K562 (cell line): ENCODE data around the gene ABLIM2. TPM values are rescaled to one million over a fixed set of nuclear protein-coding genes. Genes with fewer than 3 reads are reported as not detected.

Experiments used
- ATAC-seq: fragments of 200-7000 bp; cut with Tn5 transposase; 3 replicates; pipeline ENCODE4 v1.9.1; 2020; ENCODE audit warnings: moderate library complexity
- BruUV-seq: library from RNA; stranded (reverse); fragments of 400-500 nt; replicated peaks from 2 replicates; lab custom pipeline; 2021; lab: Mats Ljungman, UMichigan
- CTCF ChIA-PET: fragments of 300-600 bp; formaldehyde crosslinking; extraction: SDS; loops from one replicate; lab custom pipeline; 2021; ENCODE audit warnings: low intra/inter-chr PET ratio; lab: Yijun Ruan, JAX
- POLR2A ChIA-PET: fragments of 300-600, 350-650 bp; sonication (Branson Sonifier 250); formaldehyde crosslinking; extraction: SDS; loops from one replicate; lab custom pipeline; 2021; ENCODE audit warnings: antibody characterized with exemption, inconsistent platforms; lab: Yijun Ruan, JAX
- DNase-seq, 4 experiments: peaks; one replicate each; pipeline versions ENCODE4 v3.0.0 to v3.0.0-alpha.2; 2011 to 2018; ENCODE audit warnings: low spot score in 3 of 4, mixed read lengths in 3 of 4; ENCODE audit errors: extremely low read depth in 1 of 4
- FAIRE-seq: peaks from 2 replicates; lab custom pipeline; 2011; peaks lifted over from hg19 to GRCh38; lab: Jason Lieb, UNC
- H2AFZ ChIP-seq: 2 replicates; pipeline ENCODE4 v1.6.0; 2011; ENCODE audit warnings: low read depth, low read length, control low read depth, inconsistent platforms
- H3K27ac ChIP-seq: fragments of 200-600 bp; 3 replicates; pipeline ENCODE4 v1.8.0; 2011; ENCODE audit warnings: low read depth, mild to moderate bottlenecking, control low read depth, inconsistent platforms, low read length, moderate library complexity, mixed read lengths; ENCODE audit errors: extremely low read depth
- H3K27me3 ChIP-seq, 2 experiments: fragments of 300-600 bp in 1 of 2; 2 replicates in 1 of 2; 3 replicates in 1 of 2; pipeline versions ENCODE4 v1.6.0 to v1.8.0; 2011; ENCODE audit warnings: inconsistent platforms in 2 of 2, low read length in 2 of 2, mild to moderate bottlenecking in 1 of 2, mixed read lengths in 1 of 2, moderate library complexity in 1 of 2; ENCODE audit not compliant: control insufficient read depth in 2 of 2, insufficient read depth in 2 of 2
- H3K36me3 ChIP-seq: fragments of 300-600 bp; 3 replicates; pipeline ENCODE4 v1.8.0; 2011; ENCODE audit warnings: mild to moderate bottlenecking, low read length, inconsistent platforms; ENCODE audit not compliant: control insufficient read depth, insufficient read depth
- H3K4me1 ChIP-seq, 2 experiments: fragments of 200-600 bp in 1 of 2; replicated peaks in 1 of 2; 2 replicates in 1 of 2; 3 replicates in 1 of 2; pipeline versions ENCODE4 v1.5.1 to v1.8.0; 2011; ENCODE audit warnings: inconsistent platforms in 2 of 2, low read length in 2 of 2, mild to moderate bottlenecking in 1 of 2, mixed read lengths in 1 of 2, moderate library complexity in 1 of 2; ENCODE audit not compliant: control insufficient read depth in 2 of 2, insufficient read depth in 2 of 2
- H3K4me2 ChIP-seq: 2 replicates; pipeline ENCODE4 v1.6.1; 2011; ENCODE audit warnings: low read length, control low read depth, inconsistent platforms, mixed read lengths; ENCODE audit not compliant: insufficient read depth
- H3K4me3 ChIP-seq: fragments of 200-600 bp; sonication (generic), shearing (Covaris generic); 2 replicates; pipeline ENCODE4 v1.5.1; 2016; ENCODE audit warnings: control low read depth, inconsistent platforms
- H3K79me2 ChIP-seq: fragments of 200-600 bp; 3 replicates; pipeline ENCODE4 v1.8.0; 2011; ENCODE audit warnings: low read length, inconsistent platforms; ENCODE audit not compliant: control insufficient read depth, insufficient read depth
- H3K9ac ChIP-seq, 2 experiments: 2 replicates each; pipeline versions ENCODE4 v1.6.0 to v1.6.1; 2011; ENCODE audit warnings: low read depth in 2 of 2, low read length in 2 of 2, control low read depth in 1 of 2, inconsistent platforms in 1 of 2, mild to moderate bottlenecking in 1 of 2, mixed read lengths in 1 of 2; ENCODE audit not compliant: insufficient read depth in 1 of 2
- H3K9me1 ChIP-seq: one replicate; pipeline ENCODE4 v1.6.0; 2011; ENCODE audit warnings: inconsistent platforms, mild to moderate bottlenecking, low read length, moderate library complexity; ENCODE audit not compliant: control insufficient read depth, insufficient read depth
- H3K9me3 ChIP-seq: replicated peaks from 2 replicates; pipeline ENCODE4 v1.5.1; 2011; ENCODE audit warnings: low read depth, low read length, inconsistent platforms; ENCODE audit not compliant: control insufficient read depth, insufficient read depth
- H4K20me1 ChIP-seq: replicated peaks from 2 replicates; pipeline ENCODE4 v1.6.1; 2011; ENCODE audit warnings: low read length, inconsistent platforms, mixed read lengths; ENCODE audit not compliant: control insufficient read depth, insufficient read depth
- BRD9 ChIP-seq: fragments of 450-650 bp; IDR thresholded peaks from 2 replicates; pipeline ENCODE4 v1.6.1; 2018; ENCODE audit warnings: low read depth; ENCODE audit not compliant: partially characterized antibody
- FOXP1 ChIP-seq: sonication (generic); formaldehyde crosslinking; IDR thresholded peaks from 2 replicates; pipeline ENCODE4 v1.8.0; 2022; ENCODE audit warnings: mild to moderate bottlenecking, missing genetic modification reagents
- KHSRP ChIP-seq: fragments of 450-650 bp; IDR thresholded peaks from 2 replicates; pipeline ENCODE4 v1.6.1; 2017
- MECOM ChIP-seq: fragments of 250-450 bp; sonication (Bioruptor Pico); IDR thresholded peaks from 2 replicates; pipeline ENCODE4 v1.8.0; 2022; ENCODE audit warnings: inconsistent platforms
- PTTG1 ChIP-seq: fragments of 450-650 bp; IDR thresholded peaks from 2 replicates; pipeline ENCODE4 v1.6.1; 2016; ENCODE audit warnings: low read depth, mild to moderate bottlenecking, missing genetic modification characterization, missing compliant biosample characterization
- SAP30 ChIP-seq: fragments of 200-600 bp; sonication (generic); IDR thresholded peaks from 2 replicates; pipeline ENCODE4 v1.6.1; 2012; ENCODE audit warnings: borderline replicate concordance, low read depth, mild to moderate bottlenecking, moderate library complexity, low read length, control low read depth, inconsistent platforms; ENCODE audit not compliant: insufficient read depth, poor library complexity, severe bottlenecking
- XRCC4 ChIP-seq: IDR thresholded peaks from one replicate; pipeline ENCODE4 v1.6.1; 2011; ENCODE audit not compliant: insufficient read depth, insufficient read length; ENCODE audit errors: extremely low read depth
- ZNF133 ChIP-seq: fragments of 250-450 bp; sonication (Bioruptor Pico); IDR thresholded peaks from 2 replicates; pipeline ENCODE4 v1.4.0; 2020; ENCODE audit warnings: mild to moderate bottlenecking
- ZNF165 ChIP-seq: fragments of 250-450 bp; sonication (Bioruptor Pico); IDR thresholded peaks from 2 replicates; pipeline ENCODE4 v1.4.0; 2020; ENCODE audit warnings: borderline replicate concordance
- ZNF507 ChIP-seq: conservative IDR thresholded peaks from 2 replicates; pipeline ENCODE4 v1.6.1; 2017; ENCODE audit warnings: missing genetic modification characterization, missing compliant biosample characterization
- WGBS: fragments of 100-300 bp; shearing (Covaris generic); methylation state at CpG from one replicate; pipeline ENCODE4 v1.1.6; 2016; ENCODE audit warnings: low coverage, mixed read lengths; ENCODE audit not compliant: insufficient coverage; ENCODE audit errors: missing lambda C conversion rate; 5-methylcytosine and 5-hydroxymethylcytosine counted together
- in situ Hi-C: fragments of 300-500 bp; cut with MboI; formaldehyde crosslinking; loops from 4 replicates; pipeline ENCODE4 v1.15.0; 2018; ENCODE audit warnings: inconsistent platforms, mixed read lengths
- intact Hi-C: fragments of 100-400 bp; cut with micrococcal nuclease; formaldehyde crosslinking; loops from 2 replicates; pipeline ENCODE4 v1.14.2; 2022
- polyA plus RNA-seq, 8 experiments: library from polyadenylated mRNA; depleted of rRNA in 4 of 8; stranded (reverse) in 5 of 8; unstranded in 3 of 8; fragments of >200 nt; fragmentation: Nextera tagmentation in 2 of 8; fragmentation: Illumina TruSeq in 1 of 8; extraction: Ambion mirVana in 2 of 8; extraction: Trizol in 1 of 8; gene quantifications; 2 replicates each; pipeline versions ENCODE4 v1.2.1 to v1.2.3, GENCODE V29; 2011 to 2014; ENCODE audit warnings: inconsistent platforms in 1 of 8, missing spikeins in 1 of 8
- total RNA-seq, 7 experiments: library from RNA; depleted of rRNA in 6 of 7; stranded (reverse); fragments of >200 nt in 6 of 7; fragmentation: Illumina TruSeq in 2 of 7; extraction: Trizol in 2 of 7; gene quantifications; 2 replicates each; pipeline versions ENCODE4 v1.2.1 to v1.2.3, GENCODE V29; 2011 to 2021; ENCODE audit warnings: low replicate concordance in 1 of 7
- TF ChIP-seq, protein P1 (sequence below): fragments of 250-450 bp; sonication (Bioruptor Pico); IDR thresholded peaks from 2 replicates; pipeline ENCODE4 v1.5.0; 2022; ENCODE audit warnings: mild to moderate bottlenecking
- TF ChIP-seq, protein P2 (sequence below): fragments of 250-450 bp; sonication (Bioruptor Pico); IDR thresholded peaks from 2 replicates; pipeline ENCODE4 v1.9.0; 2021; ENCODE audit warnings: mild to moderate bottlenecking, inconsistent platforms
- TF ChIP-seq, protein P3 (sequence below): fragments of 250-450 bp; sonication (Bioruptor Pico); IDR thresholded peaks from 2 replicates; pipeline ENCODE4 v1.5.0; 2021
- TF ChIP-seq, protein P4 (sequence below), 2 experiments: fragments of 250-450 bp in 1 of 2; fragments of 450-650 bp in 1 of 2; sonication (Bioruptor Pico) in 1 of 2; IDR thresholded peaks; 2 replicates each; pipeline versions ENCODE4 v1.6.1 to v1.8.0; 2016 to 2021; ENCODE audit warnings: mild to moderate bottlenecking in 2 of 2, moderate library complexity in 2 of 2, missing compliant biosample characterization in 1 of 2, missing genetic modification characterization in 1 of 2

Gene ABLIM2
- total and polyA plus RNA-seq, 9 of the 15 experiments (the other 6 are each of a cell fraction or from before 2014, with no cell fraction given): not detected

DNA sequence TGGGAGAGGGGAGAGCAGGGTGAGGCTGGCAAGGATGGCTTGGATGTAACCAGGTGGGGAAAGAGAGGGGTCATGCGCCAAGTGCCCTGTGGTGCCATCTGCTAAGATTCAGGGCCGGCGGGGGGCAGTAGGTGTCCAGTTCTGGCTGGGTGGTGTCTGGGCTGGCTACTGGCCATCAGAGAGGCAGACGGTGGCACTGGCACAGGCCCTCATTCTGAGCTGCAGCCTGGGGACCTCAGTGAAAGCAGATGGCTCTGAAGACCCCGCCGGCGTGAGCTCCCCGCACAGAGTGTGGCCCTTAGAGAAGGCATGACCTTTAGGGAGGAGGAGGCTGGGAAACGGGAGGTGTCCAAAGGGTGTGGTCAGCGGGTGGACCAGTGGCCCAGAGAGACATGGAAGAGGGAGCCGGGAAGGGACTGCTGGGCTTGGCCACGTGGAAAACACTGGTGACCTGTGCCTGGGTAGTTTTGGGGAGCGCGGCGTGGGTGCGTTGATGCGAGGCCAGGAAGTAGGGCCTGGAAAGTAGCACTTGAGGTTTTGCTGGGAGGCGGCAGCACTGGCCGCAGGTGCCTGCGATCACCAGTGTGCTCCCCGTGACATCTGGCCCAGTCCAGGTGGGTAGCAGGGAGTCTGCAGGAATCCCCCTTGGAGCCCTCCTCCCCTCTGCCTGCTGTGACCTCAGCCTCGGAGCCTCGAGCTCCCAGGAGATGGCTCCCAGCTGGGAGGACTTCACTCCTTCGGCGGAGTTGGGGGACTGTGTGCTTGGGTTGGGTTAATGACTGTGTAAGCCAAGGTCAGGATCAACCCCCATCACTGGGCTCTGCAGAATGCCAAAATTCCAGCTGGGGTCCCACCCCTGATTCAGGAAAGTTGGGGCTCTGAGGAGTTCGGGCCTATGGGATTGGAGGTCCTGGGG, 31.2 kb upstream of the ABLIM2 start:
- Histone ChIP-seq H2AFZ (no peak overlapping the region), H3K79me2 (no peaks in the 10 kb centered on the region), H3K4me1 (peaks cover 2 to 27% of the 10 kb centered on the region in 2 experiments; a peak in 2 of 5 replicates), H3K27me3 (peaks cover 5 to 73% of the 10 kb centered on the region in 2 experiments; a peak in 3 of 5 replicates), H3K9ac (no peak overlapping the region), H3K4me2 (no peak overlapping the region), H3K27ac (no peak overlapping the region), H3K36me3 (no peaks in the 10 kb centered on the region), H3K9me3 (no peaks in the 10 kb centered on the region), H3K4me3 (no peak overlapping the region), H4K20me1 (peaks cover 3% of the 10 kb centered on the region), H3K9me1 (no peaks in the 10 kb centered on the region)
- ChIA-PET POLR2A (interaction anchor here (0.7 kb wide), 2 partner anchors 9 to 69 kb away, joined by 3 to 5 read pairs; no protein-coding TSS in a partner anchor), CTCF (no interaction called here)
- 38% methylated on average over 20 of the region's 26 CpGs for WGBS
- intact Hi-C loops: no loop called here
- ATAC-seq (no peak), DNase-seq (no peak), FAIRE-seq (no peak)
- TF ChIP-seq, protein P1, sequence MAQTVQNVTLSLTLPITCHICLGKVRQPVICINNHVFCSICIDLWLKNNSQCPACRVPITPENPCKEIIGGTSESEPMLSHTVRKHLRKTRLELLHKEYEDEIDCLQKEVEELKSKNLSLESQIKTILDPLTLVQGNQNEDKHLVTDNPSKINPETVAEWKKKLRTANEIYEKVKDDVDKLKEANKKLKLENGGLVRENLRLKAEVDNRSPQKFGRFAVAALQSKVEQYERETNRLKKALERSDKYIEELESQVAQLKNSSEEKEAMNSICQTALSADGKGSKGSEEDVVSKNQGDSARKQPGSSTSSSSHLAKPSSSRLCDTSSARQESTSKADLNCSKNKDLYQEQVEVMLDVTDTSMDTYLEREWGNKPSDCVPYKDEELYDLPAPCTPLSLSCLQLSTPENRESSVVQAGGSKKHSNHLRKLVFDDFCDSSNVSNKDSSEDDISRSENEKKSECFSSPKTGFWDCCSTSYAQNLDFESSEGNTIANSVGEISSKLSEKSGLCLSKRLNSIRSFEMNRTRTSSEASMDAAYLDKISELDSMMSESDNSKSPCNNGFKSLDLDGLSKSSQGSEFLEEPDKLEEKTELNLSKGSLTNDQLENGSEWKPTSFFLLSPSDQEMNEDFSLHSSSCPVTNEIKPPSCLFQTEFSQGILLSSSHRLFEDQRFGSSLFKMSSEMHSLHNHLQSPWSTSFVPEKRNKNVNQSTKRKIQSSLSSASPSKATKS: no peak
- TF ChIP-seq XRCC4: no peak
- TF ChIP-seq, protein P2, sequence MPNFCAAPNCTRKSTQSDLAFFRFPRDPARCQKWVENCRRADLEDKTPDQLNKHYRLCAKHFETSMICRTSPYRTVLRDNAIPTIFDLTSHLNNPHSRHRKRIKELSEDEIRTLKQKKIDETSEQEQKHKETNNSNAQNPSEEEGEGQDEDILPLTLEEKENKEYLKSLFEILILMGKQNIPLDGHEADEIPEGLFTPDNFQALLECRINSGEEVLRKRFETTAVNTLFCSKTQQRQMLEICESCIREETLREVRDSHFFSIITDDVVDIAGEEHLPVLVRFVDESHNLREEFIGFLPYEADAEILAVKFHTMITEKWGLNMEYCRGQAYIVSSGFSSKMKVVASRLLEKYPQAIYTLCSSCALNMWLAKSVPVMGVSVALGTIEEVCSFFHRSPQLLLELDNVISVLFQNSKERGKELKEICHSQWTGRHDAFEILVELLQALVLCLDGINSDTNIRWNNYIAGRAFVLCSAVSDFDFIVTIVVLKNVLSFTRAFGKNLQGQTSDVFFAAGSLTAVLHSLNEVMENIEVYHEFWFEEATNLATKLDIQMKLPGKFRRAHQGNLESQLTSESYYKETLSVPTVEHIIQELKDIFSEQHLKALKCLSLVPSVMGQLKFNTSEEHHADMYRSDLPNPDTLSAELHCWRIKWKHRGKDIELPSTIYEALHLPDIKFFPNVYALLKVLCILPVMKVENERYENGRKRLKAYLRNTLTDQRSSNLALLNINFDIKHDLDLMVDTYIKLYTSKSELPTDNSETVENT (CRISPR knock-in tag): no peak
- no peak for TF ChIP-seq SAP30
- no peak for TF ChIP-seq BRD9
- no peak for TF ChIP-seq ZNF133 (CRISPR knock-in tag)
- no peak for TF ChIP-seq ZNF507 (tag)
- TF ChIP-seq PTTG1 (tag): no peak
- TF ChIP-seq ZNF165 (CRISPR knock-in tag): no peak
- TF ChIP-seq, protein P3, sequence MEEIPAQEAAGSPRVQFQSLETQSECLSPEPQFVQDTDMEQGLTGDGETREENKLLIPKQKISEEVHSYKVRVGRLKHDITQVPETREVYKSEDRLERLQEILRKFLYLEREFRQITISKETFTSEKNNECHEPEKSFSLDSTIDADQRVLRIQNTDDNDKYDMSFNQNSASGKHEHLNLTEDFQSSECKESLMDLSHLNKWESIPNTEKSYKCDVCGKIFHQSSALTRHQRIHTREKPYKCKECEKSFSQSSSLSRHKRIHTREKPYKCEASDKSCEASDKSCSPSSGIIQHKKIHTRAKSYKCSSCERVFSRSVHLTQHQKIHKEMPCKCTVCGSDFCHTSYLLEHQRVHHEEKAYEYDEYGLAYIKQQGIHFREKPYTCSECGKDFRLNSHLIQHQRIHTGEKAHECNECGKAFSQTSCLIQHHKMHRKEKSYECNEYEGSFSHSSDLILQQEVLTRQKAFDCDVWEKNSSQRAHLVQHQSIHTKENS (CRISPR knock-in tag): no peak
- no peak for TF ChIP-seq MECOM
- TF ChIP-seq, protein P4, sequence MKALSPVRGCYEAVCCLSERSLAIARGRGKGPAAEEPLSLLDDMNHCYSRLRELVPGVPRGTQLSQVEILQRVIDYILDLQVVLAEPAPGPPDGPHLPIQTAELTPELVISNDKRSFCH (CRISPR knock-in tag; IDR thresholded peaks at IDR 0.05): no peak
- TF ChIP-seq, protein P4 (tag; IDR thresholded peaks at IDR 0.05): no peak
- TF ChIP-seq FOXP1: no peak
- no peak for TF ChIP-seq KHSRP
- in situ Hi-C loops: no loop called here
- BruUV-seq: no TSS peak
